Heart left ventricle (tissue), 13 donors: ENCODE results near the gene TMEM101.

Experiments
- POLR2A ChIP-seq, 2 donors: fragments of 450-650 bp; IDR thresholded peaks; one replicate each; pipeline ENCODE4 v1.6.1; 2017; ENCODE audit warnings: antibody characterized with exemption in 2 of 2, mild to moderate bottlenecking in 2 of 2, moderate library complexity in 2 of 2
- TF ChIP-seq, protein P1 (sequence below), 12 donors: fragments of 200-600 bp; sonication (generic) in 4 of 12; IDR thresholded peaks; one replicate each; pipeline versions ENCODE4 v1.5.0 to v1.8.0; 2018 to 2022; ENCODE audit warnings: antibody characterized with exemption in 12 of 12, mild to moderate bottlenecking in 5 of 12
- donor health status: ischemic (EF 13 %, LVEDD 7.1; RV severe dilation, severe dysfunction).
- donor health status: DM: no; HTN: yes; CAD: no.
- donor health status: DM: no; HTN: no; CAD: no.
- donor health status: ischemic (EF 25% LVEDD 6.9; RV normal size, moderate dysfunction).
- donor health status: ischemic (EF 25% LVEDD 5.7; RV mildly dilated, moderate dysfunction).
- donor health status: ischemic (EF 35%, LVEDD 5.7; RV mildly dilated, moderate dysfunction).
- donor health status: nonischemic (EF 11% LVEDD 7.7; RV severe dilation, severe dysfunction).
- donor health status: DM: yes; HTN: yes; CAD: no.
- donor health status: PGD.
- donor health status: ischemic (EF 29% LVEDD 5.4; RV normal size, mild dysfunction).
- donor health status: nonischemic (EF 23%, LVEDD 6.1; RV moderate dilation, normal function).

DNA sequence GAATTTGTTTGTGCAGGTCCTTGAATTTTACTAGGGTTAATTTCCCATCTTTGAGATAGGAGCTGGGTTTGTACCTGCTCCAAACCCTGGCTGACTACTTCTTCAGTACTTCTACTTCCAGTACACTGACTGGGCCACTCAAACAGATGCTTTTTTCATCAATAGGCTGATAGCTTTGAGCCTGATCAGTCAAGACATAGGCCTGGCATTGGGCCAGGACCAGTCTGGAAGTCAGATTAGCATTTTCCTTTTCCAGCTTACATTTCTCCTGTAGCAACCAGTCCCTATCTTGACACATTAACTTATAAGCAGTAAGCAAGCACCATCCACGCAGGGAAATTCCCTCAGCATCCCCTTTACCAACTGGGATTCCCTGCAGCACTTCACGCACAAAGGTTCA lies 7.5 kb upstream of the TMEM101 start:
- TF ChIP-seq, protein P1, sequence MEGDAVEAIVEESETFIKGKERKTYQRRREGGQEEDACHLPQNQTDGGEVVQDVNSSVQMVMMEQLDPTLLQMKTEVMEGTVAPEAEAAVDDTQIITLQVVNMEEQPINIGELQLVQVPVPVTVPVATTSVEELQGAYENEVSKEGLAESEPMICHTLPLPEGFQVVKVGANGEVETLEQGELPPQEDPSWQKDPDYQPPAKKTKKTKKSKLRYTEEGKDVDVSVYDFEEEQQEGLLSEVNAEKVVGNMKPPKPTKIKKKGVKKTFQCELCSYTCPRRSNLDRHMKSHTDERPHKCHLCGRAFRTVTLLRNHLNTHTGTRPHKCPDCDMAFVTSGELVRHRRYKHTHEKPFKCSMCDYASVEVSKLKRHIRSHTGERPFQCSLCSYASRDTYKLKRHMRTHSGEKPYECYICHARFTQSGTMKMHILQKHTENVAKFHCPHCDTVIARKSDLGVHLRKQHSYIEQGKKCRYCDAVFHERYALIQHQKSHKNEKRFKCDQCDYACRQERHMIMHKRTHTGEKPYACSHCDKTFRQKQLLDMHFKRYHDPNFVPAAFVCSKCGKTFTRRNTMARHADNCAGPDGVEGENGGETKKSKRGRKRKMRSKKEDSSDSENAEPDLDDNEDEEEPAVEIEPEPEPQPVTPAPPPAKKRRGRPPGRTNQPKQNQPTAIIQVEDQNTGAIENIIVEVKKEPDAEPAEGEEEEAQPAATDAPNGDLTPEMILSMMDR (IDR thresholded peaks at IDR 0.05): no peak
- no peak for TF ChIP-seq POLR2A (IDR thresholded peaks at IDR 0.05)
